ENCODE data around the gene SH3BP2.

GRCh38 chr4:2754848-2755819 lies 37.8 kb upstream of the SH3BP2 start:
- TF ChIP-seq ATF3 (IDR thresholded peaks at IDR 0.05; ENCODE audit: borderline replicate concordance, extremely low read depth, low read depth, low read length) (no peak), CTCF (IDR thresholded peaks at IDR 0.05 in 2 of 3, conservative IDR thresholded peaks at IDR 0.05 in 1 of 3; ENCODE audit: control insufficient read depth in 2 of 3, extremely low read depth in 1 of 3, insufficient read depth in 1 of 3, low read depth in 3 of 3, low read length in 3 of 3) (no peak), MTA2 (IDR thresholded peaks at IDR 0.05; ENCODE audit: low read depth) (no peak), ZNF274 (IDR thresholded peaks at IDR 0.05; ENCODE audit: insufficient read depth, insufficient read length) (no peak), ZNF24 (IDR thresholded peaks at IDR 0.05) (no peak), MTA3 (IDR thresholded peaks at IDR 0.05; ENCODE audit: borderline replicate concordance, low read length) (no peak), HDAC6 (IDR thresholded peaks at IDR 0.05; ENCODE audit: unreplicated experiment) (no peak), NR2F1 (conservative IDR thresholded peaks at IDR 0.05) (no peak), BCLAF1 (IDR thresholded peaks at IDR 0.05) (no peak), SP1 (IDR thresholded peaks at IDR 0.05; ENCODE audit: low read depth, low read length) (no peak), EP300 (IDR thresholded peaks at IDR 0.05; ENCODE audit: borderline replicate concordance in 1 of 2, control insufficient read depth in 1 of 2, low read depth in 2 of 2, low read length in 2 of 2) (no peak), MEF2A (IDR thresholded peaks at IDR 0.05; ENCODE audit: insufficient read depth, low read depth, low read length) (no peak), POLR2AphosphoS5 (IDR thresholded peaks at IDR 0.05; ENCODE audit: low read length) (no peak)
